OCI-LY1 (cell line): Measurements from ENCODE around the gene SVBP.

Source experiments
- EZH2 ChIP-seq: fragments of 200-600 bp; sonication (generic), shearing (Covaris generic); IDR thresholded peaks from 2 replicates; pipeline ENCODE4 v1.8.0; 2017; ENCODE audit warnings: borderline replicate concordance, mixed run types, mild to moderate bottlenecking, antibody characterized with exemption, low read length, moderate library complexity, mixed read lengths
- TF ChIP-seq, protein P1 (sequence below): fragments of 200-600 bp; sonication (generic), shearing (Covaris generic); IDR thresholded peaks from 2 replicates; pipeline ENCODE4 v1.5.1; 2017; ENCODE audit warnings: mild to moderate bottlenecking, antibody characterized with exemption, low read length, moderate library complexity, mixed read lengths

DNA sequence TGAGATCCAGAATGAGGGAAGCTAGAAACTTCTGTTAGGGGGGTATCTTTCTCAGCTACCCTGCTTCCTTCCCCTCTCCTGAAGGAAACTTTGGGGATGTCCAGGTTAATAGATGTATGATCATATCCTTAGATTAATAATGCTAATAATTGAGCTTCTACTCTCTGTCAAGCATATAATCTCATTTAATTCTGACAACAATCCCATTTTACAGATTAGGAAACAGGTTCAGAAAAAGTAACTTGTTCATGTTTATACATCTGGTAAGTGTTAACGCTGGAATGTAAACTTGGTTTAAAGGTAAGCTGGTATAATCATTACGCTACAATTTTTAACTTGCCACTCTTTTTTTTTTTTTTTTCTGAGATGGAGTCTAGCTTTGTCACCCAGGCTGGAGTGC lies 34.1 kb downstream of the SVBP start:
- TF ChIP-seq, protein P1, sequence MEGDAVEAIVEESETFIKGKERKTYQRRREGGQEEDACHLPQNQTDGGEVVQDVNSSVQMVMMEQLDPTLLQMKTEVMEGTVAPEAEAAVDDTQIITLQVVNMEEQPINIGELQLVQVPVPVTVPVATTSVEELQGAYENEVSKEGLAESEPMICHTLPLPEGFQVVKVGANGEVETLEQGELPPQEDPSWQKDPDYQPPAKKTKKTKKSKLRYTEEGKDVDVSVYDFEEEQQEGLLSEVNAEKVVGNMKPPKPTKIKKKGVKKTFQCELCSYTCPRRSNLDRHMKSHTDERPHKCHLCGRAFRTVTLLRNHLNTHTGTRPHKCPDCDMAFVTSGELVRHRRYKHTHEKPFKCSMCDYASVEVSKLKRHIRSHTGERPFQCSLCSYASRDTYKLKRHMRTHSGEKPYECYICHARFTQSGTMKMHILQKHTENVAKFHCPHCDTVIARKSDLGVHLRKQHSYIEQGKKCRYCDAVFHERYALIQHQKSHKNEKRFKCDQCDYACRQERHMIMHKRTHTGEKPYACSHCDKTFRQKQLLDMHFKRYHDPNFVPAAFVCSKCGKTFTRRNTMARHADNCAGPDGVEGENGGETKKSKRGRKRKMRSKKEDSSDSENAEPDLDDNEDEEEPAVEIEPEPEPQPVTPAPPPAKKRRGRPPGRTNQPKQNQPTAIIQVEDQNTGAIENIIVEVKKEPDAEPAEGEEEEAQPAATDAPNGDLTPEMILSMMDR: no peak
- TF ChIP-seq EZH2: no peak
